Measurements from ENCODE around the gene MTAP.

MTAP gene

GRCh38 chr9:21802418-21803000 lies at the start of gene MTAP:
Gene MTAP (plus strand): TSS chr9:21802636. CDS start chr9:21802749, 113 bp downstream.
- peak within 1 kb of the TSS; percentile 64 for H3K4me3 ChIP-seq (ENCODE audit: low read depth, low read length)
- DNase-seq (ENCODE audit: low read depth), result peak; percentile 90

DNA sequence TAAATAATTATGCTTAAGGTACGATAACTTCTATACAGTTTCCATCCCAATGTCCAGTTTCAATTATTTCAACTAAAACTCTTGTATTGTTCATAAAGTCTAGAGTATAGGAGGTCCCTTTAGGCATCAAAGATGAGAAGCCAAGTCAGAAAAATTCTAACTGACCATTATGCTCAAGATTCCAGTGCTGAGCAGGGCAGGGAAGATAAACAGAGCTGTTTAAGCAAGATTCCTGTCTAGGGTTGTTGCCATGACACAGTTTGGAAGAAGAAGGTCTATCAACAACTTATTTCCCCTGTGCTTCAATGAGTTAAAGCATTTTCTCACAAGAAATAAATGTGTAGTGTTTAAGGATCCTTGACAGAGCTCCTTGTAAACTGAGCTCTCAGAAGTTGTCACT lies 48.9 kb upstream of the MTAP start:
- TF ChIP-seq, protein P1, sequence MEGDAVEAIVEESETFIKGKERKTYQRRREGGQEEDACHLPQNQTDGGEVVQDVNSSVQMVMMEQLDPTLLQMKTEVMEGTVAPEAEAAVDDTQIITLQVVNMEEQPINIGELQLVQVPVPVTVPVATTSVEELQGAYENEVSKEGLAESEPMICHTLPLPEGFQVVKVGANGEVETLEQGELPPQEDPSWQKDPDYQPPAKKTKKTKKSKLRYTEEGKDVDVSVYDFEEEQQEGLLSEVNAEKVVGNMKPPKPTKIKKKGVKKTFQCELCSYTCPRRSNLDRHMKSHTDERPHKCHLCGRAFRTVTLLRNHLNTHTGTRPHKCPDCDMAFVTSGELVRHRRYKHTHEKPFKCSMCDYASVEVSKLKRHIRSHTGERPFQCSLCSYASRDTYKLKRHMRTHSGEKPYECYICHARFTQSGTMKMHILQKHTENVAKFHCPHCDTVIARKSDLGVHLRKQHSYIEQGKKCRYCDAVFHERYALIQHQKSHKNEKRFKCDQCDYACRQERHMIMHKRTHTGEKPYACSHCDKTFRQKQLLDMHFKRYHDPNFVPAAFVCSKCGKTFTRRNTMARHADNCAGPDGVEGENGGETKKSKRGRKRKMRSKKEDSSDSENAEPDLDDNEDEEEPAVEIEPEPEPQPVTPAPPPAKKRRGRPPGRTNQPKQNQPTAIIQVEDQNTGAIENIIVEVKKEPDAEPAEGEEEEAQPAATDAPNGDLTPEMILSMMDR (IDR thresholded peaks at IDR 0.05; ENCODE audit: insufficient read depth, low read depth, low read length, missing control alignments), result no peak
- H3K4me3 ChIP-seq (ENCODE audit: low read depth, low read length), result no peak overlapping the region
- DNase-seq (ENCODE audit: low read depth), result no peak

More at GRCh38 chr9:21802418-21803000, at the start of gene MTAP:
- TF ChIP-seq, protein P1 (IDR thresholded peaks at IDR 0.05; ENCODE audit: insufficient read depth, low read depth, low read length, missing control alignments), result no peak

DNA sequence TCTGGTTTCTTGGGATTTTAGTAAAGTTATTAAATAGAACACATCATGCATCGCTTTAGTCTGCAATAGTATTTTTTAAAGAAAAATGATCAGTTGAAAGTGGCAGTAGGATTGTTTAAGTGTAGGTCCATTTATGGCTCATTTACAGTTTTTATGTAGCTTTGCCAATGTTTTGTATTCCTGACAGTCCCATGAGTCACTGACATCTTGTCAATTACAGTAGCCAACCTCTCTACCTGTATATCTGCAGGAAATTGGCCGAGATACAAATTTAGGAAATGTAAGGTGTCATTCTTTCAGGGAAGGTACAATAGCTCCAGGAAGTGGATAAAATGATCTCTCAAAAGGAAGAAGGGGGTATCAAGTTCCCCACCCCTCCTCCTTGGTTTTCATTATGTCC lies 47.7 kb upstream of the MTAP start:
- H3K4me3 ChIP-seq (ENCODE audit: low read depth, low read length), result no peak overlapping the region
- TF ChIP-seq, protein P1 (IDR thresholded peaks at IDR 0.05; ENCODE audit: insufficient read depth, low read depth, low read length, missing control alignments), result no peak
- no peak for DNase-seq (ENCODE audit: low read depth)

GRCh38 chr9:21758540-21758939 lies 43.9 kb upstream of the MTAP start:
- TF ChIP-seq, protein P1 (IDR thresholded peaks at IDR 0.05; ENCODE audit: insufficient read depth, low read depth, low read length, missing control alignments), result no peak

DNA sequence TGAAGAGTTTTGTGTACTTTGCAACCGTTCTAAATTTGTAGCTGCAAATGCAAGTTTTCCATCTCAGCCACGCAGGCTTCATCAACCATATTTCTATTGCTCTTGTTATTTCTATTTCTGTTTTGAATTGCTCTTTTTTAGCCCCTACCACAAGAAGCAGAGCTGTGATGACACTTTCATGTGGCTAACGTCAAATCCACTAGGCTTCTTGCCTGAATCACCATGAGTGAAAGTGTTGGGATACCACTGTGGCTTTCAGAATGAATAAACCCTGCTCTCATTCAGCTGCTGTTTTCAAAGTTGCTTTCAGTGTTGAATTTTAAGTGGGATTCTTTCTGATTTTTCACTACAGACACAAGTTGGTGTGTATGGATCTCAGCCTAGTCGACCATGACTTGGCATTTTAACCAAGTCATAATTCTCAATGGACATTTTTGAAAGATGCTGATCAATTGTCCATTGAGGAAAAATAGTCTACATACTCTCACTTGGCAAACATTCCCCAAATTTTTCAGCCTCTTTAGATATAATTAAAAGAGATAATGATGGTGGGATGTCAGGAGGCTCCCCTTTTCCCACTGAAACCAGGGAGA lies 41.0 kb upstream of the MTAP start:
- TF ChIP-seq, protein P1 (IDR thresholded peaks at IDR 0.05; ENCODE audit: insufficient read depth, low read depth, low read length, missing control alignments), result no peak
- peak; percentile 71 for DNase-seq (ENCODE audit: low read depth)

More at GRCh38 chr9:21758540-21758939, 43.9 kb upstream of the MTAP start:
- H3K4me3 ChIP-seq (ENCODE audit: low read depth, low read length), result no peak overlapping the region
- DNase-seq (ENCODE audit: low read depth), result no peak

DNA sequence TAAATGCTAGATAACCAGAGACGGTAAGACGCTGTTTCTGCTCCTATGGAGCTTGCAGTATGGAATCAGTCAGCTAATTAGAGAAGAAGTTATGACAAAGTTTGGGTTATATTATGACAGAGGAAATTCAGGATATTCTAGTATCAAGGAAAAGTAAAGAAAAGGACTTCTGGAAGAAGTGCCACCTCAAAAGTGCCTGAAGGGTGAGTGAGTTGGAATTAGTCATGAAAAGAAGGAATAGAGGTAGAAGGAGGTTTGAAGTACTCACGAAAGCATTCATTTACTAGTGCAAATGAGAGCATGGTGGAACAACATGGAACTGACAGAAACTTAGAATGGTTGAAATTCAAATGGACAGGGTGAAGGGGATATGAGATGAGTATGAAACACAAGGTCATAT lies 40.4 kb upstream of the MTAP start:
- TF ChIP-seq, protein P1 (IDR thresholded peaks at IDR 0.05; ENCODE audit: insufficient read depth, low read depth, low read length, missing control alignments), result no peak
- no peak overlapping the region for H3K4me3 ChIP-seq (ENCODE audit: low read depth, low read length)
- DNase-seq (ENCODE audit: low read depth), result no peak

More for the DNA sequence above, 41.0 kb upstream of the MTAP start:
- H3K4me3 ChIP-seq (ENCODE audit: low read depth, low read length), result no peak overlapping the region
